Measurements from ENCODE around the gene DNMT3B. TPM values are rescaled to one million over a fixed set of nuclear protein-coding genes. Genes with fewer than 3 reads are reported as not detected.
A peak's percentile ranks its signal among the peaks of the same experiment; 100 is the strongest.

Gene DNMT3B
- total and polyA plus RNA-seq, 2 experiments from 2014 or later: 711 to 2,222 TPM

DNA sequence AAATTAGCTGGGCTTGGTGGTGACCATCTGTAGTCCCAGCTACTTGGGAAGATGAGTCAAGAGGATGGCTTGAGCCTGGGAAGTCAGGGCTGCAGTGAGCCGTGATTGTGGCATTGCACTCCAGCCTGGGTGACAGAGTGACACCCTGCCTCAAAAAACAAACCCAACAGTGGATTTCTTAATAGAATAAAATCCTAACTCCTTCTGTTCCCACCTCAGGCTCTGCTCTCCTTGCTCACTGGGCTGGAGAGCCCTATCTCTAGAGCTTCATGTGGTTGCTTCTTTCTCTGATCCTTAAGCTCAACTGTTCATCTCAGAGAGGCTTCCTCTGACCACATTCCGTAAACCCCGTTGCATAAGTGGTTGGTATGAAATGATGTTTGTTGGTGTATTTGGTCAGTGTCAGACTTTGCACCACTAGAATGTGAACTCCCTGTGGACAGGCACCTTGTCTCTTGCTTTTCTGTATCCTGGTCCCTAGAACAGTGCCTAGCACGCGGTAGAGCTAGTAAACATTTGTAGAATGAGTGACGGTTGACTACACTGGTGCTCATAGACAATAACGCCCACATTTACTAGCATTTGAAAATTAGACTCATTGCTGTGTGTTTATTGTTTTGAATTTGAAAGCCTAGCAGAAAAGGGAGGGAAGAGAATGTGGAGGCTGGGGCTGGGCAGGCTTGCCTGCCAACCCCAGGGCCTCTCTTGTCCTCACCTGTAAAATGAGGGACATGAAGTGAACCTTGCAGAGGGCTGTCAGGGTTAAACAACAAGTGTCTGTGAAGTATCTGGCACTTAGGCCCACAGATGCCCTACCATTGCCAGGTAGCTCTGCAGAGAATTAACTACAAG lies 61.8 kb downstream of the DNMT3B start:
- Histone ChIP-seq H3K79me2 (replicated peaks; ENCODE audit: insufficient read depth) (peaks cover 89% of the 10 kb centered on the region), H3K4me3 (no peak overlapping the region), H2AFZ (no peak overlapping the region), H3K27ac (ENCODE audit: low read depth) (peak overlapping the region; percentile 73), H4K20me1 (replicated peaks; ENCODE audit: insufficient read depth) (peaks cover 67% of the 10 kb centered on the region), H3K36me3 (ENCODE audit: insufficient read depth) (peaks cover 23% of the 10 kb centered on the region), H3K4me1 (ENCODE audit: insufficient read depth) (peaks cover 32% of the 10 kb centered on the region), H3K27me3 (ENCODE audit: insufficient read depth) (no peaks in the 10 kb centered on the region), H3K4me2 (no peak overlapping the region), H3F3A (replicated peaks; ENCODE audit: low read depth) (peaks cover 45% of the 10 kb centered on the region), H3K9me2 (ENCODE audit: insufficient read depth) (no peaks in the 10 kb centered on the region)
- no peaks in the 10 kb centered on the region; the same call in 2 of the 3 replicates for H3K9me3 Mint-ChIP-seq
- H3K27ac Mint-ChIP-seq: no peak overlapping the region; the same call in 1 of the 2 replicates
- TF ChIP-seq EZH2phosphoT487 (IDR thresholded peaks at IDR 0.05; ENCODE audit: unreplicated experiment) (no peak), CREB1 (CRISPR knock-in tag; IDR thresholded peaks at IDR 0.05; ENCODE audit: low read depth) (no peak), NANOG (IDR thresholded peaks at IDR 0.05; ENCODE audit: borderline replicate concordance) (no peak), STAT1 (IDR thresholded peaks at IDR 0.05; ENCODE audit: unreplicated experiment) (no peak), POLR2AphosphoS5 (IDR thresholded peaks at IDR 0.05; ENCODE audit: low read depth) (no peak), ZNF331 (CRISPR knock-in tag; IDR thresholded peaks at IDR 0.05; ENCODE audit: low read depth) (no peak), ZNF114 (CRISPR knock-in tag; IDR thresholded peaks at IDR 0.05) (no peak), JUNB (IDR thresholded peaks at IDR 0.05; ENCODE audit: unreplicated experiment) (no peak)
- TF ChIP-seq, protein P1, sequence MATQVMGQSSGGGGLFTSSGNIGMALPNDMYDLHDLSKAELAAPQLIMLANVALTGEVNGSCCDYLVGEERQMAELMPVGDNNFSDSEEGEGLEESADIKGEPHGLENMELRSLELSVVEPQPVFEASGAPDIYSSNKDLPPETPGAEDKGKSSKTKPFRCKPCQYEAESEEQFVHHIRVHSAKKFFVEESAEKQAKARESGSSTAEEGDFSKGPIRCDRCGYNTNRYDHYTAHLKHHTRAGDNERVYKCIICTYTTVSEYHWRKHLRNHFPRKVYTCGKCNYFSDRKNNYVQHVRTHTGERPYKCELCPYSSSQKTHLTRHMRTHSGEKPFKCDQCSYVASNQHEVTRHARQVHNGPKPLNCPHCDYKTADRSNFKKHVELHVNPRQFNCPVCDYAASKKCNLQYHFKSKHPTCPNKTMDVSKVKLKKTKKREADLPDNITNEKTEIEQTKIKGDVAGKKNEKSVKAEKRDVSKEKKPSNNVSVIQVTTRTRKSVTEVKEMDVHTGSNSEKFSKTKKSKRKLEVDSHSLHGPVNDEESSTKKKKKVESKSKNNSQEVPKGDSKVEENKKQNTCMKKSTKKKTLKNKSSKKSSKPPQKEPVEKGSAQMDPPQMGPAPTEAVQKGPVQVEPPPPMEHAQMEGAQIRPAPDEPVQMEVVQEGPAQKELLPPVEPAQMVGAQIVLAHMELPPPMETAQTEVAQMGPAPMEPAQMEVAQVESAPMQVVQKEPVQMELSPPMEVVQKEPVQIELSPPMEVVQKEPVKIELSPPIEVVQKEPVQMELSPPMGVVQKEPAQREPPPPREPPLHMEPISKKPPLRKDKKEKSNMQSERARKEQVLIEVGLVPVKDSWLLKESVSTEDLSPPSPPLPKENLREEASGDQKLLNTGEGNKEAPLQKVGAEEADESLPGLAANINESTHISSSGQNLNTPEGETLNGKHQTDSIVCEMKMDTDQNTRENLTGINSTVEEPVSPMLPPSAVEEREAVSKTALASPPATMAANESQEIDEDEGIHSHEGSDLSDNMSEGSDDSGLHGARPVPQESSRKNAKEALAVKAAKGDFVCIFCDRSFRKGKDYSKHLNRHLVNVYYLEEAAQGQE (IDR thresholded peaks at IDR 0.05; ENCODE audit: unreplicated experiment): no peak
- TF ChIP-seq, protein P2, sequence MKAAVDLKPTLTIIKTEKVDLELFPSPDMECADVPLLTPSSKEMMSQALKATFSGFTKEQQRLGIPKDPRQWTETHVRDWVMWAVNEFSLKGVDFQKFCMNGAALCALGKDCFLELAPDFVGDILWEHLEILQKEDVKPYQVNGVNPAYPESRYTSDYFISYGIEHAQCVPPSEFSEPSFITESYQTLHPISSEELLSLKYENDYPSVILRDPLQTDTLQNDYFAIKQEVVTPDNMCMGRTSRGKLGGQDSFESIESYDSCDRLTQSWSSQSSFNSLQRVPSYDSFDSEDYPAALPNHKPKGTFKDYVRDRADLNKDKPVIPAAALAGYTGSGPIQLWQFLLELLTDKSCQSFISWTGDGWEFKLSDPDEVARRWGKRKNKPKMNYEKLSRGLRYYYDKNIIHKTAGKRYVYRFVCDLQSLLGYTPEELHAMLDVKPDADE (IDR thresholded peaks at IDR 0.05): no peak
- TF ChIP-seq, protein P3, sequence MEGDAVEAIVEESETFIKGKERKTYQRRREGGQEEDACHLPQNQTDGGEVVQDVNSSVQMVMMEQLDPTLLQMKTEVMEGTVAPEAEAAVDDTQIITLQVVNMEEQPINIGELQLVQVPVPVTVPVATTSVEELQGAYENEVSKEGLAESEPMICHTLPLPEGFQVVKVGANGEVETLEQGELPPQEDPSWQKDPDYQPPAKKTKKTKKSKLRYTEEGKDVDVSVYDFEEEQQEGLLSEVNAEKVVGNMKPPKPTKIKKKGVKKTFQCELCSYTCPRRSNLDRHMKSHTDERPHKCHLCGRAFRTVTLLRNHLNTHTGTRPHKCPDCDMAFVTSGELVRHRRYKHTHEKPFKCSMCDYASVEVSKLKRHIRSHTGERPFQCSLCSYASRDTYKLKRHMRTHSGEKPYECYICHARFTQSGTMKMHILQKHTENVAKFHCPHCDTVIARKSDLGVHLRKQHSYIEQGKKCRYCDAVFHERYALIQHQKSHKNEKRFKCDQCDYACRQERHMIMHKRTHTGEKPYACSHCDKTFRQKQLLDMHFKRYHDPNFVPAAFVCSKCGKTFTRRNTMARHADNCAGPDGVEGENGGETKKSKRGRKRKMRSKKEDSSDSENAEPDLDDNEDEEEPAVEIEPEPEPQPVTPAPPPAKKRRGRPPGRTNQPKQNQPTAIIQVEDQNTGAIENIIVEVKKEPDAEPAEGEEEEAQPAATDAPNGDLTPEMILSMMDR (conservative IDR thresholded peaks at IDR 0.05; ENCODE audit: low read depth in 2 of 2): no peak
- ATAC-seq: no peak
- H3K36me3 Mint-ChIP-seq (ENCODE audit: low read depth): peaks cover 36% of the 10 kb centered on the region
- H3K4me3 Mint-ChIP-seq: no peak overlapping the region
- H3K4me1 Mint-ChIP-seq: peaks cover 30% of the 10 kb centered on the region
- DNase-seq (ENCODE audit: low spot score): no peak
- peaks cover 16% of the 10 kb centered on the region for H3K27me3 Mint-ChIP-seq (ENCODE audit: insufficient read depth, low read depth, poor library complexity)

Data from GM23338 (cell line).